ENCODE measurements around the gene WSB1. TPM values are rescaled to one million over a fixed set of nuclear protein-coding genes. Genes with fewer than 3 reads are reported as not detected.

The WSB1 gene
- total and polyA plus RNA-seq, 2 experiments from 2014 or later = 101 to 108 TPM

DNA sequence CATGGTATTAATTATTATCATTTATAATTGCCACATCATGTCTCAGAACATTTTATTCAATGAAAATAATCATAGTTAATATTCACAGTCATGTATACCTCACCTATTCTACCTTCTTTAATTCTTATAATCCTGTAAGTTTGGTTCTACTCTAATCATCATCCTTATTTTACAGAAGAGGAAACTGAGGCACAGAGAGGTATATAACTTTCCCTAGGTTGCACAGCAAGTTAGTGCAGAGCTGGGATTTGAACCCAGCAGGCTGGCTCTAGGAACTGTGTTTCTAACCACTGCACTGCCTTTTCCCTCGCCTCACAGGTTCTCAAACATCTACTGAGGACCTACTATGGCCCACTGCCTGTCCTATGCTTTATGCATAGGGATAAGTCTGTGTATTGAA lies 32.7 kb downstream of the WSB1 start (continued):
- no peak for TF ChIP-seq ZNF462 (CRISPR knock-in tag; IDR thresholded peaks at IDR 0.05)
- TF ChIP-seq CTCF (conservative IDR thresholded peaks at IDR 0.05; ENCODE audit: low read depth in 2 of 2) = no peak
- no peak for TF ChIP-seq JUNB (IDR thresholded peaks at IDR 0.05; ENCODE audit: unreplicated experiment)

DNA sequence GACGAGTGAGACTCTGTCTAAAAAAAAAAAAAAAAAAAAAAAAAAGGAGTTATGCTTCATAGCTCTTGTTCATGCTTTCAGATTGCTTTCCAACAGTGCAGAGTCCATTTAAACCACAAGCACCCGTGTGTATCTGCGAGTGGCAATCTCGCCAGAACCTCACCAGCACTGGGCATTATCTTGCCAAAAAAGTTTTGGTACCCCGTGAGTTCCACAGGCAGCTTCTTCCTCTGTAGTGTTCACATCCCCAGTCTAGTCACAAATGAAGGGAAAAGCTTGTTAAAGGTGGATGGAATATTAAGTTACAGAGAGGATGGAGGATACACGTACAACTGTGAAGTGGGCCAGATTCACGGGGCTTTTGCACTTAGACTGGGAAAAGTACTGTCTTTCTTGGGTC lies 33.5 kb downstream of the WSB1 start:
- H3K4me1 Mint-ChIP-seq = peaks cover 28% of the 10 kb centered on the region
- TF ChIP-seq POLR2AphosphoS5 (IDR thresholded peaks at IDR 0.05; ENCODE audit: low read depth) (no peak), ZNF114 (CRISPR knock-in tag; IDR thresholded peaks at IDR 0.05) (no peak), CTCF (conservative IDR thresholded peaks at IDR 0.05; ENCODE audit: low read depth in 2 of 2) (no peak), EZH2 (IDR thresholded peaks at IDR 0.05; ENCODE audit: low read depth, unreplicated experiment) (no peak), STAT1 (IDR thresholded peaks at IDR 0.05; ENCODE audit: unreplicated experiment) (no peak), ZNF331 (CRISPR knock-in tag; IDR thresholded peaks at IDR 0.05; ENCODE audit: low read depth) (no peak), JUNB (IDR thresholded peaks at IDR 0.05; ENCODE audit: unreplicated experiment) (no peak), EZH2phosphoT487 (IDR thresholded peaks at IDR 0.05; ENCODE audit: unreplicated experiment) (no peak), NANOG (IDR thresholded peaks at IDR 0.05; ENCODE audit: borderline replicate concordance) (no peak), CREB1 (CRISPR knock-in tag; IDR thresholded peaks at IDR 0.05; ENCODE audit: low read depth) (no peak)

More for the DNA sequence above, 33.5 kb downstream of the WSB1 start:
- Histone ChIP-seq H3K4me1 (ENCODE audit: insufficient read depth) (peaks cover 12% of the 10 kb centered on the region), H3K4me2 (no peak overlapping the region), H3F3A (replicated peaks; ENCODE audit: low read depth) (0 out of 2 replicates have a peak, but pooled peaks cover 3% of the 10 kb centered on the region), H3K4me3 (no peak overlapping the region), H3K9me2 (ENCODE audit: insufficient read depth) (no peaks in the 10 kb centered on the region), H3K27me3 (ENCODE audit: insufficient read depth) (no peaks in the 10 kb centered on the region), H3K79me2 (replicated peaks; ENCODE audit: insufficient read depth) (no peaks in the 10 kb centered on the region), H2AFZ (no peak overlapping the region), H3K36me3 (ENCODE audit: insufficient read depth) (no peaks in the 10 kb centered on the region), H3K27ac (ENCODE audit: low read depth) (no peak overlapping the region), H4K20me1 (replicated peaks; ENCODE audit: insufficient read depth) (no peaks in the 10 kb centered on the region)
- ATAC-seq (no peak), DNase-seq (ENCODE audit: low spot score) (no peak)
- no peaks in the 10 kb centered on the region; the same call in 2 of the 3 replicates for H3K9me3 Mint-ChIP-seq
- peaks cover 5% of the 10 kb centered on the region for H3K27me3 Mint-ChIP-seq (ENCODE audit: insufficient read depth, low read depth, poor library complexity)
- H3K36me3 Mint-ChIP-seq (ENCODE audit: low read depth) = no peaks in the 10 kb centered on the region; the same call in 2 of the 3 replicates
- H3K27ac Mint-ChIP-seq = no peak overlapping the region
- no peak overlapping the region for H3K4me3 Mint-ChIP-seq

Measured in GM23338 (cell line).